K562 (cell line): ENCODE results near the gene VWA2. TPM values are rescaled to one million over a fixed set of nuclear protein-coding genes. Genes with fewer than 3 reads are reported as not detected.

Experiments
- ATAC-seq: fragments of 200-7000 bp; cut with Tn5 transposase; 3 replicates; pipeline ENCODE4 v1.9.1; 2020; ENCODE audit warnings: moderate library complexity
- BruUV-seq: library from RNA; stranded (reverse); fragments of 400-500 nt; replicated peaks from 2 replicates; lab custom pipeline; 2021; lab: Mats Ljungman, UMichigan
- CTCF ChIA-PET: fragments of 300-600 bp; formaldehyde crosslinking; extraction: SDS; loops from one replicate; lab custom pipeline; 2021; ENCODE audit warnings: low intra/inter-chr PET ratio; lab: Yijun Ruan, JAX
- POLR2A ChIA-PET: fragments of 300-600, 350-650 bp; sonication (Branson Sonifier 250); formaldehyde crosslinking; extraction: SDS; loops from one replicate; lab custom pipeline; 2021; ENCODE audit warnings: antibody characterized with exemption, inconsistent platforms; lab: Yijun Ruan, JAX
- DNase-seq, 4 experiments: peaks; one replicate each; pipeline versions ENCODE4 v3.0.0 to v3.0.0-alpha.2; 2011 to 2018; ENCODE audit warnings: low spot score in 3 of 4, mixed read lengths in 3 of 4; ENCODE audit errors: extremely low read depth in 1 of 4
- FAIRE-seq: peaks from 2 replicates; lab custom pipeline; 2011; peaks lifted over from hg19 to GRCh38; lab: Jason Lieb, UNC
- H2AFZ ChIP-seq: 2 replicates; pipeline ENCODE4 v1.6.0; 2011; ENCODE audit warnings: low read depth, low read length, control low read depth, inconsistent platforms
- H3K27ac ChIP-seq: fragments of 200-600 bp; 3 replicates; pipeline ENCODE4 v1.8.0; 2011; ENCODE audit warnings: low read depth, mild to moderate bottlenecking, control low read depth, inconsistent platforms, low read length, moderate library complexity, mixed read lengths; ENCODE audit errors: extremely low read depth
- H3K27me3 ChIP-seq, 2 experiments: fragments of 300-600 bp in 1 of 2; 2 replicates in 1 of 2; 3 replicates in 1 of 2; pipeline versions ENCODE4 v1.6.0 to v1.8.0; 2011; ENCODE audit warnings: inconsistent platforms in 2 of 2, low read length in 2 of 2, mild to moderate bottlenecking in 1 of 2, mixed read lengths in 1 of 2, moderate library complexity in 1 of 2; ENCODE audit not compliant: control insufficient read depth in 2 of 2, insufficient read depth in 2 of 2
- H3K36me3 ChIP-seq: fragments of 300-600 bp; 3 replicates; pipeline ENCODE4 v1.8.0; 2011; ENCODE audit warnings: mild to moderate bottlenecking, low read length, inconsistent platforms; ENCODE audit not compliant: control insufficient read depth, insufficient read depth
- H3K4me1 ChIP-seq, 2 experiments: fragments of 200-600 bp in 1 of 2; replicated peaks in 1 of 2; 2 replicates in 1 of 2; 3 replicates in 1 of 2; pipeline versions ENCODE4 v1.5.1 to v1.8.0; 2011; ENCODE audit warnings: inconsistent platforms in 2 of 2, low read length in 2 of 2, mild to moderate bottlenecking in 1 of 2, mixed read lengths in 1 of 2, moderate library complexity in 1 of 2; ENCODE audit not compliant: control insufficient read depth in 2 of 2, insufficient read depth in 2 of 2
- H3K4me2 ChIP-seq: 2 replicates; pipeline ENCODE4 v1.6.1; 2011; ENCODE audit warnings: low read length, control low read depth, inconsistent platforms, mixed read lengths; ENCODE audit not compliant: insufficient read depth
- H3K4me3 ChIP-seq: fragments of 200-600 bp; sonication (generic), shearing (Covaris generic); 2 replicates; pipeline ENCODE4 v1.5.1; 2016; ENCODE audit warnings: control low read depth, inconsistent platforms
- H3K79me2 ChIP-seq: fragments of 200-600 bp; 3 replicates; pipeline ENCODE4 v1.8.0; 2011; ENCODE audit warnings: low read length, inconsistent platforms; ENCODE audit not compliant: control insufficient read depth, insufficient read depth
- H3K9ac ChIP-seq, 2 experiments: 2 replicates each; pipeline versions ENCODE4 v1.6.0 to v1.6.1; 2011; ENCODE audit warnings: low read depth in 2 of 2, low read length in 2 of 2, control low read depth in 1 of 2, inconsistent platforms in 1 of 2, mild to moderate bottlenecking in 1 of 2, mixed read lengths in 1 of 2; ENCODE audit not compliant: insufficient read depth in 1 of 2
- H3K9me1 ChIP-seq: one replicate; pipeline ENCODE4 v1.6.0; 2011; ENCODE audit warnings: inconsistent platforms, mild to moderate bottlenecking, low read length, moderate library complexity; ENCODE audit not compliant: control insufficient read depth, insufficient read depth
- H3K9me3 ChIP-seq: replicated peaks from 2 replicates; pipeline ENCODE4 v1.5.1; 2011; ENCODE audit warnings: low read depth, low read length, inconsistent platforms; ENCODE audit not compliant: control insufficient read depth, insufficient read depth
- H4K20me1 ChIP-seq: replicated peaks from 2 replicates; pipeline ENCODE4 v1.6.1; 2011; ENCODE audit warnings: low read length, inconsistent platforms, mixed read lengths; ENCODE audit not compliant: control insufficient read depth, insufficient read depth
- ETV5 ChIP-seq: sonication (generic); formaldehyde crosslinking; IDR thresholded peaks from 2 replicates; pipeline ENCODE4 v1.4.0; 2020; ENCODE audit warnings: low read depth, mild to moderate bottlenecking, missing genetic modification reagents
- MYBL2 ChIP-seq, 2 experiments: fragments of 450-650 bp in 1 of 2; sonication (generic) in 1 of 2; formaldehyde crosslinking in 1 of 2; IDR thresholded peaks; 2 replicates each; pipeline versions ENCODE4 v1.6.1 to v1.8.1; 2017 to 2022; ENCODE audit warnings: borderline replicate concordance in 1 of 2, inconsistent platforms in 1 of 2, low read depth in 1 of 2, mild to moderate bottlenecking in 1 of 2, missing genetic modification reagents in 1 of 2, moderate library complexity in 1 of 2
- PHB2 ChIP-seq: fragments of 450-650 bp; IDR thresholded peaks from 2 replicates; pipeline ENCODE4 v1.6.1; 2017; ENCODE audit warnings: low read depth
- RCOR1 ChIP-seq, 2 experiments: IDR thresholded peaks; 2 replicates each; pipeline ENCODE4 v1.6.1; 2012; ENCODE audit warnings: low read depth in 2 of 2, low read length in 2 of 2, borderline replicate concordance in 1 of 2, improper control_type of control experiment in 1 of 2
- RUNX1 ChIP-seq: sonication (generic); IDR thresholded peaks from 2 replicates; pipeline ENCODE4 v1.6.1; 2016; ENCODE audit warnings: antibody characterized with exemption, low read depth
- SRF ChIP-seq, 2 experiments: fragments of 250-450, 450-650 bp in 1 of 2; sonication (Bioruptor Pico) in 1 of 2; sonication (generic) in 1 of 2; formaldehyde crosslinking; IDR thresholded peaks; 2 replicates each; pipeline versions ENCODE4 v1.5.0 to v1.5.1; 2020 to 2022; ENCODE audit warnings: mild to moderate bottlenecking in 1 of 2, missing genetic modification reagents in 1 of 2
- ZBTB17 ChIP-seq: fragments of 450-650 bp; formaldehyde crosslinking; IDR thresholded peaks from 2 replicates; pipeline ENCODE4 v1.4.0; 2020; ENCODE audit warnings: mild to moderate bottlenecking
- ZNF436 ChIP-seq: fragments of 250-450, 450-650 bp; sonication (Bioruptor Pico); formaldehyde crosslinking; IDR thresholded peaks from 2 replicates; pipeline ENCODE4 v1.7.0; 2020; ENCODE audit warnings: mild to moderate bottlenecking
- WGBS: fragments of 100-300 bp; shearing (Covaris generic); methylation state at CpG from one replicate; pipeline ENCODE4 v1.1.6; 2016; ENCODE audit warnings: low coverage, mixed read lengths; ENCODE audit not compliant: insufficient coverage; ENCODE audit errors: missing lambda C conversion rate; 5-methylcytosine and 5-hydroxymethylcytosine counted together
- in situ Hi-C: fragments of 300-500 bp; cut with MboI; formaldehyde crosslinking; loops from 4 replicates; pipeline ENCODE4 v1.15.0; 2018; ENCODE audit warnings: inconsistent platforms, mixed read lengths
- intact Hi-C: fragments of 100-400 bp; cut with micrococcal nuclease; formaldehyde crosslinking; loops from 2 replicates; pipeline ENCODE4 v1.14.2; 2022
- polyA plus RNA-seq, 8 experiments: library from polyadenylated mRNA; depleted of rRNA in 4 of 8; stranded (reverse) in 5 of 8; unstranded in 3 of 8; fragments of >200 nt; fragmentation: Nextera tagmentation in 2 of 8; fragmentation: Illumina TruSeq in 1 of 8; extraction: Ambion mirVana in 2 of 8; extraction: Trizol in 1 of 8; gene quantifications; 2 replicates each; pipeline versions ENCODE4 v1.2.1 to v1.2.3, GENCODE V29; 2011 to 2014; ENCODE audit warnings: inconsistent platforms in 1 of 8, missing spikeins in 1 of 8
- total RNA-seq, 7 experiments: library from RNA; depleted of rRNA in 6 of 7; stranded (reverse); fragments of >200 nt in 6 of 7; fragmentation: Illumina TruSeq in 2 of 7; extraction: Trizol in 2 of 7; gene quantifications; 2 replicates each; pipeline versions ENCODE4 v1.2.1 to v1.2.3, GENCODE V29; 2011 to 2021; ENCODE audit warnings: low replicate concordance in 1 of 7
- TF ChIP-seq, protein P1 (sequence below): fragments of 450-650 bp; IDR thresholded peaks from 2 replicates; pipeline ENCODE4 v1.6.1; 2016; ENCODE audit warnings: missing biosample characterization, missing genetic modification characterization
- TF ChIP-seq, protein P2 (sequence below), 2 experiments: IDR thresholded peaks; 2 replicates each; pipeline ENCODE4 v1.6.1; 2011; ENCODE audit warnings: borderline replicate concordance in 1 of 2, control low read depth in 1 of 2, low read depth in 1 of 2, low read length in 1 of 2, mild to moderate bottlenecking in 1 of 2, mixed read lengths in 1 of 2, moderate library complexity in 1 of 2; ENCODE audit not compliant: insufficient read depth in 1 of 2, insufficient read length in 1 of 2, poor library complexity in 1 of 2, severe bottlenecking in 1 of 2; ENCODE audit errors: extremely low read depth in 1 of 2
- TF ChIP-seq, protein P3 (sequence below): sonication (generic); formaldehyde crosslinking; IDR thresholded peaks from 2 replicates; pipeline ENCODE4 v1.8.0; 2022; ENCODE audit warnings: mild to moderate bottlenecking, missing genetic modification reagents
- TF ChIP-seq, protein P4 (sequence below): fragments of 250-450 bp; sonication (Bioruptor Pico); IDR thresholded peaks from 2 replicates; pipeline ENCODE4 v1.4.0; 2020
- TF ChIP-seq, protein P5 (sequence below): sonication (generic); formaldehyde crosslinking; IDR thresholded peaks from 2 replicates; pipeline ENCODE4 v1.4.0; 2020; ENCODE audit warnings: mild to moderate bottlenecking, missing genetic modification reagents
- TF ChIP-seq, protein P6 (sequence below): fragments of 450-650 bp; formaldehyde crosslinking; IDR thresholded peaks from 2 replicates; pipeline ENCODE4 v1.4.0; 2020; ENCODE audit warnings: mild to moderate bottlenecking

Gene VWA2
- total and polyA plus RNA-seq, 9 of the 15 experiments (the other 6 are each of a cell fraction or from before 2014, with no cell fraction given) = not detected

DNA sequence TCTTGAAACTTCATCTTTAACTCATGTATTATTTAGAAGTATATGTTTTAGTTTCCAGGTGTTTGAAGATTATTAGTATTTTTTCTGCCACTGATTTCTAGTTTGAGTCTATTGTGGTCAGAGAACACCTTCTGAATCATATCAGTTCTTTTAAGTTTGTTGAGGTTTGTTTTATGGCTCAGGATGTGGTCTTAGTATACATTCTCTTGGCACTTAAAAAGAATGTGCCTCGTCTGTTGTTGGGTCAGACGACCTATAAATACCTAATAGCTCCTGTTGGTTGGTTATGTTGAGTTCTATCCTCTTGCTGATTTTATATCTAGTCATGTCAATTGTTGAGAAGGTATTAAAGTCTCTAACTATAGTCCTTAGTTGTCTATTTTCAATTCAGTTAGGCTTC, 44.0 kb upstream of the VWA2 start:
- in situ Hi-C loops = no loop called here
- peaks cover 0 to 15% of the 10 kb centered on the region in 2 experiments; a peak in 2 of 5 replicates for H3K27me3 ChIP-seq
- no peak overlapping the region for H3K27ac ChIP-seq
- no peaks in the 10 kb centered on the region for H3K9me3 ChIP-seq
- no peaks in the 10 kb centered on the region for H3K36me3 ChIP-seq
- no peaks in the 10 kb centered on the region for H3K79me2 ChIP-seq
- ChIA-PET CTCF (no interaction called here), POLR2A (no interaction called here)
- no TSS peak for BruUV-seq
- no peak overlapping the region for H3K4me2 ChIP-seq
- DNase-seq (no peak), ATAC-seq (no peak), FAIRE-seq (no peak)
- no peaks in the 10 kb centered on the region for H4K20me1 ChIP-seq
- H3K9me1 ChIP-seq = no peaks in the 10 kb centered on the region
- no peak overlapping the region for H3K9ac ChIP-seq
- WGBS = 0% methylated on average over 2 of the region's 2 CpGs
- intact Hi-C loops = no loop called here
- H3K4me1 ChIP-seq = no peaks in the 10 kb centered on the region
- no peak overlapping the region for H3K4me3 ChIP-seq
- H2AFZ ChIP-seq = no peak overlapping the region
- TF ChIP-seq, protein P1, sequence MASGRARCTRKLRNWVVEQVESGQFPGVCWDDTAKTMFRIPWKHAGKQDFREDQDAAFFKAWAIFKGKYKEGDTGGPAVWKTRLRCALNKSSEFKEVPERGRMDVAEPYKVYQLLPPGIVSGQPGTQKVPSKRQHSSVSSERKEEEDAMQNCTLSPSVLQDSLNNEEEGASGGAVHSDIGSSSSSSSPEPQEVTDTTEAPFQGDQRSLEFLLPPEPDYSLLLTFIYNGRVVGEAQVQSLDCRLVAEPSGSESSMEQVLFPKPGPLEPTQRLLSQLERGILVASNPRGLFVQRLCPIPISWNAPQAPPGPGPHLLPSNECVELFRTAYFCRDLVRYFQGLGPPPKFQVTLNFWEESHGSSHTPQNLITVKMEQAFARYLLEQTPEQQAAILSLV (tag) = no peak
- TF ChIP-seq RUNX1 (no peak), ZNF436 (CRISPR knock-in tag) (no peak), ETV5 (CRISPR knock-in tag) (no peak), PHB2 (no peak), SRF (CRISPR knock-in tag; IDR thresholded peaks at IDR 0.05) (no peak), ZBTB17 (no peak), RCOR1 (IDR thresholded peaks at IDR 0.05; ENCODE audit: borderline replicate concordance in 1 of 2, low read depth in 2 of 2, low read length in 2 of 2) (no peak), MYBL2 (IDR thresholded peaks at IDR 0.05; ENCODE audit: low read depth) (no peak), MYBL2 (CRISPR knock-in tag; IDR thresholded peaks at IDR 0.05; ENCODE audit: borderline replicate concordance) (no peak)
- TF ChIP-seq, protein P2, sequence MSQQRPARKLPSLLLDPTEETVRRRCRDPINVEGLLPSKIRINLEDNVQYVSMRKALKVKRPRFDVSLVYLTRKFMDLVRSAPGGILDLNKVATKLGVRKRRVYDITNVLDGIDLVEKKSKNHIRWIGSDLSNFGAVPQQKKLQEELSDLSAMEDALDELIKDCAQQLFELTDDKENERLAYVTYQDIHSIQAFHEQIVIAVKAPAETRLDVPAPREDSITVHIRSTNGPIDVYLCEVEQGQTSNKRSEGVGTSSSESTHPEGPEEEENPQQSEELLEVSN (IDR thresholded peaks at IDR 0.05; ENCODE audit: borderline replicate concordance in 1 of 2, extremely low read depth in 1 of 2, insufficient read depth in 1 of 2, insufficient read length in 1 of 2, low read depth in 1 of 2, low read length in 1 of 2, poor library complexity in 1 of 2, severe bottlenecking in 1 of 2) = no peak
- TF ChIP-seq, protein P3, sequence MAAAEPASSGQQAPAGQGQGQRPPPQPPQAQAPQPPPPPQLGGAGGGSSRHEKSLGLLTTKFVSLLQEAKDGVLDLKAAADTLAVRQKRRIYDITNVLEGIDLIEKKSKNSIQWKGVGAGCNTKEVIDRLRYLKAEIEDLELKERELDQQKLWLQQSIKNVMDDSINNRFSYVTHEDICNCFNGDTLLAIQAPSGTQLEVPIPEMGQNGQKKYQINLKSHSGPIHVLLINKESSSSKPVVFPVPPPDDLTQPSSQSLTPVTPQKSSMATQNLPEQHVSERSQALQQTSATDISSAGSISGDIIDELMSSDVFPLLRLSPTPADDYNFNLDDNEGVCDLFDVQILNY (CRISPR knock-in tag) = no peak
- TF ChIP-seq, protein P4, sequence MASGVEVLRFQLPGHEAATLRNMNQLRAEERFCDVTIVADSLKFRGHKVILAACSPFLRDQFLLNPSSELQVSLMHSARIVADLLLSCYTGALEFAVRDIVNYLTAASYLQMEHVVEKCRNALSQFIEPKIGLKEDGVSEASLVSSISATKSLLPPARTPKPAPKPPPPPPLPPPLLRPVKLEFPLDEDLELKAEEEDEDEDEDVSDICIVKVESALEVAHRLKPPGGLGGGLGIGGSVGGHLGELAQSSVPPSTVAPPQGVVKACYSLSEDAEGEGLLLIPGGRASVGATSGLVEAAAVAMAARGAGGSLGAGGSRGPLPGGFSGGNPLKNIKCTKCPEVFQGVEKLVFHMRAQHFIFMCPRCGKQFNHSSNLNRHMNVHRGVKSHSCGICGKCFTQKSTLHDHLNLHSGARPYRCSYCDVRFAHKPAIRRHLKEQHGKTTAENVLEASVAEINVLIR (CRISPR knock-in tag) = no peak
- TF ChIP-seq, protein P5, sequence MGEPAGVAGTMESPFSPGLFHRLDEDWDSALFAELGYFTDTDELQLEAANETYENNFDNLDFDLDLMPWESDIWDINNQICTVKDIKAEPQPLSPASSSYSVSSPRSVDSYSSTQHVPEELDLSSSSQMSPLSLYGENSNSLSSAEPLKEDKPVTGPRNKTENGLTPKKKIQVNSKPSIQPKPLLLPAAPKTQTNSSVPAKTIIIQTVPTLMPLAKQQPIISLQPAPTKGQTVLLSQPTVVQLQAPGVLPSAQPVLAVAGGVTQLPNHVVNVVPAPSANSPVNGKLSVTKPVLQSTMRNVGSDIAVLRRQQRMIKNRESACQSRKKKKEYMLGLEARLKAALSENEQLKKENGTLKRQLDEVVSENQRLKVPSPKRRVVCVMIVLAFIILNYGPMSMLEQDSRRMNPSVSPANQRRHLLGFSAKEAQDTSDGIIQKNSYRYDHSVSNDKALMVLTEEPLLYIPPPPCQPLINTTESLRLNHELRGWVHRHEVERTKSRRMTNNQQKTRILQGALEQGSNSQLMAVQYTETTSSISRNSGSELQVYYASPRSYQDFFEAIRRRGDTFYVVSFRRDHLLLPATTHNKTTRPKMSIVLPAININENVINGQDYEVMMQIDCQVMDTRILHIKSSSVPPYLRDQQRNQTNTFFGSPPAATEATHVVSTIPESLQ (CRISPR knock-in tag) = no peak
- TF ChIP-seq, protein P6, sequence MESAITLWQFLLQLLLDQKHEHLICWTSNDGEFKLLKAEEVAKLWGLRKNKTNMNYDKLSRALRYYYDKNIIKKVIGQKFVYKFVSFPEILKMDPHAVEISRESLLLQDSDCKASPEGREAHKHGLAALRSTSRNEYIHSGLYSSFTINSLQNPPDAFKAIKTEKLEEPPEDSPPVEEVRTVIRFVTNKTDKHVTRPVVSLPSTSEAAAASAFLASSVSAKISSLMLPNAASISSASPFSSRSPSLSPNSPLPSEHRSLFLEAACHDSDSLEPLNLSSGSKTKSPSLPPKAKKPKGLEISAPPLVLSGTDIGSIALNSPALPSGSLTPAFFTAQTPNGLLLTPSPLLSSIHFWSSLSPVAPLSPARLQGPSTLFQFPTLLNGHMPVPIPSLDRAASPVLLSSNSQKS (CRISPR knock-in tag) = no peak
